SK-N-SH (cell line): ENCODE measurements around the gene GRB10.

Experiments used
- CTCF ChIP-seq: fragments of 200-600 bp; sonication (generic); IDR thresholded peaks from 2 replicates; pipeline ENCODE4 v1.6.1; 2017; ENCODE audit warnings: antibody characterized with exemption, mild to moderate bottlenecking, moderate library complexity
- POLR2AphosphoS5 ChIP-seq: IDR thresholded peaks from 2 replicates; pipeline ENCODE4 v1.6.1; 2012; ENCODE audit warnings: low read depth, low read length
- TAF1 ChIP-seq: IDR thresholded peaks from 2 replicates; pipeline ENCODE4 v1.6.1; 2012; ENCODE audit warnings: low read depth, mild to moderate bottlenecking, low read length, moderate library complexity, borderline replicate concordance
- ZBTB33 ChIP-seq: IDR thresholded peaks from 2 replicates; pipeline ENCODE4 v1.4.0; 2012; ENCODE audit warnings: low read depth, borderline replicate concordance

GRCh38 chr7:50665403-50666123 is 117.1 kb downstream of the GRB10 start:
- TF ChIP-seq TAF1 (no peak), CTCF (no peak; the same call in 1 of the 2 replicates), POLR2AphosphoS5 (no peak), ZBTB33 (no peak)
